ENCODE results near the gene CCDC15. TPM values are rescaled to one million over a fixed set of nuclear protein-coding genes. Genes with fewer than 3 reads are reported as not detected.

The CCDC15 gene
- total and polyA plus RNA-seq, 2 experiments from 2014 or later, result 2.9 to 3.3 TPM

DNA sequence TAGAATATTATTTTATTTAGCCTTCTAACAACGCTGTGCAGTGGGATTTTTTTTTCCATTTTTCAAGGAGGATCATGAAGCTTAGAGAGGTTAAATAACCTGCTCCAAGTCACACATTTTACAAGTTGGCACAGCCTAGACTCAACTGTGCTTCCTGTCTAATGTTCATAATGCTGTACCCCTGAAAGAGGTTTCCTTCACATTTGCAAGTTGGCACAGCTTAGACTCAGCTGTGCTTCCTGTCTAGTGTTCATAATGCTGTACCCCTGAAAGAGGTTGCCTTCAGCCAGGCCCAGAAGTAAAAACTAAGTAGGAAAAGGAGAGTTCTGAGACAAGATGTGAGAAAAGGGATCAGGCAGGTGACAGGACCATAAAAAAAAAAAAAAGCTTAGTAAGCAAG, 10.3 kb upstream of the CCDC15 start (continued):
- TF ChIP-seq, protein P1, sequence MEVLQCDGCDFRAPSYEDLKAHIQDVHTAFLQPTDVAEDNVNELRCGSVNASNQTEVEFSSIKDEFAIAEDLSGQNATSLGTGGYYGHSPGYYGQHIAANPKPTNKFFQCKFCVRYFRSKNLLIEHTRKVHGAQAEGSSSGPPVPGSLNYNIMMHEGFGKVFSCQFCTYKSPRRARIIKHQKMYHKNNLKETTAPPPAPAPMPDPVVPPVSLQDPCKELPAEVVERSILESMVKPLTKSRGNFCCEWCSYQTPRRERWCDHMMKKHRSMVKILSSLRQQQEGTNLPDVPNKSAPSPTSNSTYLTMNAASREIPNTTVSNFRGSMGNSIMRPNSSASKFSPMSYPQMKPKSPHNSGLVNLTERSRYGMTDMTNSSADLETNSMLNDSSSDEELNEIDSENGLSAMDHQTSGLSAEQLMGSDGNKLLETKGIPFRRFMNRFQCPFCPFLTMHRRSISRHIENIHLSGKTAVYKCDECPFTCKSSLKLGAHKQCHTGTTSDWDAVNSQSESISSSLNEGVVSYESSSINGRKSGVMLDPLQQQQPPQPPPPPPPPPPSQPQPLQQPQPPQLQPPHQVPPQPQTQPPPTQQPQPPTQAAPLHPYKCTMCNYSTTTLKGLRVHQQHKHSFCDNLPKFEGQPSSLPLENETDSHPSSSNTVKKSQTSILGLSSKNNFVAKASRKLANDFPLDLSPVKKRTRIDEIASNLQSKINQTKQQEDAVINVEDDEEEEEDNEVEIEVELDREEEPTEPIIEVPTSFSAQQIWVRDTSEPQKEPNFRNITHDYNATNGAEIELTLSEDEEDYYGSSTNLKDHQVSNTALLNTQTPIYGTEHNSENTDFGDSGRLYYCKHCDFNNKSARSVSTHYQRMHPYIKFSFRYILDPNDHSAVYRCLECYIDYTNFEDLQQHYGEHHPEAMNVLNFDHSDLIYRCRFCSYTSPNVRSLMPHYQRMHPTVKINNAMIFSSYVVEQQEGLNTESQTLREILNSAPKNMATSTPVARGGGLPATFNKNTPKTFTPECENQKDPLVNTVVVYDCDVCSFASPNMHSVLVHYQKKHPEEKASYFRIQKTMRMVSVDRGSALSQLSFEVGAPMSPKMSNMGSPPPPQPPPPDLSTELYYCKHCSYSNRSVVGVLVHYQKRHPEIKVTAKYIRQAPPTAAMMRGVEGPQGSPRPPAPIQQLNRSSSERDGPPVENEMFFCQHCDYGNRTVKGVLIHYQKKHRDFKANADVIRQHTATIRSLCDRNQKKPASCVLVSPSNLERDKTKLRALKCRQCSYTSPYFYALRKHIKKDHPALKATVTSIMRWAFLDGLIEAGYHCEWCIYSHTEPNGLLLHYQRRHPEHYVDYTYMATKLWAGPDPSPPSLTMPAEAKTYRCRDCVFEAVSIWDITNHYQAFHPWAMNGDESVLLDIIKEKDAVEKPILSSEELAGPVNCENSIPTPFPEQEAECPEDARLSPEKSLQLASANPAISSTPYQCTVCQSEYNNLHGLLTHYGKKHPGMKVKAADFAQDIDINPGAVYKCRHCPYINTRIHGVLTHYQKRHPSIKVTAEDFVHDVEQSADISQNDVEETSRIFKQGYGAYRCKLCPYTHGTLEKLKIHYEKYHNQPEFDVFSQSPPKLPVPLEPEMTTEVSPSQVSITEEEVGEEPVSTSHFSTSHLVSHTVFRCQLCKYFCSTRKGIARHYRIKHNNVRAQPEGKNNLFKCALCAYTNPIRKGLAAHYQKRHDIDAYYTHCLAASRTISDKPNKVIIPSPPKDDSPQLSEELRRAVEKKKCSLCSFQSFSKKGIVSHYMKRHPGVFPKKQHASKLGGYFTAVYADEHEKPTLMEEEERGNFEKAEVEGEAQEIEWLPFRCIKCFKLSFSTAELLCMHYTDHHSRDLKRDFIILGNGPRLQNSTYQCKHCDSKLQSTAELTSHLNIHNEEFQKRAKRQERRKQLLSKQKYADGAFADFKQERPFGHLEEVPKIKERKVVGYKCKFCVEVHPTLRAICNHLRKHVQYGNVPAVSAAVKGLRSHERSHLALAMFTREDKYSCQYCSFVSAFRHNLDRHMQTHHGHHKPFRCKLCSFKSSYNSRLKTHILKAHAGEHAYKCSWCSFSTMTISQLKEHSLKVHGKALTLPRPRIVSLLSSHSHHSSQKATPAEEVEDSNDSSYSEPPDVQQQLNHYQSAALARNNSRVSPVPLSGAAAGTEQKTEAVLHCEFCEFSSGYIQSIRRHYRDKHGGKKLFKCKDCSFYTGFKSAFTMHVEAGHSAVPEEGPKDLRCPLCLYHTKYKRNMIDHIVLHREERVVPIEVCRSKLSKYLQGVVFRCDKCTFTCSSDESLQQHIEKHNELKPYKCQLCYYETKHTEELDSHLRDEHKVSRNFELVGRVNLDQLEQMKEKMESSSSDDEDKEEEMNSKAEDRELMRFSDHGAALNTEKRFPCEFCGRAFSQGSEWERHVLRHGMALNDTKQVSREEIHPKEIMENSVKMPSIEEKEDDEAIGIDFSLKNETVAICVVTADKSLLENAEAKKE (CRISPR knock-in tag; IDR thresholded peaks at IDR 0.05), result no peak
- TF ChIP-seq JUNB (IDR thresholded peaks at IDR 0.05; ENCODE audit: unreplicated experiment), result no peak

DNA sequence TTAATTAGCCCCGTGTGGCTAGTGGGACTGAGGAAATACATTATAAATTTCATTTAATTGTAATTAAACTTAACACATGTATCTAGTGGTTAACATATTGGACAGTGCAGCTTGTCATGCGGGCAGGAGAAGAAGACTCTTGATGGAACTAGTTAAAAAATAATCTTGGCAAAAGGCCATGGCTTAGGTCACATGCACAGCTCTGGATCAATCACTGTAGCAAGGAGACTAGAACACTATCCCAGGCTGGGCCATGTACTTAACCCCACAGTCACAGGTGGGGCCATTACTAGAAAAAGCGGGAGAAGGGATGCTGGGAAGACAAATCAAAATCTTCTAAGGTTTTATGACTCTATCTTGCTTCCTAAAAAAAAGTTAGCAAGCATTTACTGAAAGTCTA, 9.4 kb upstream of the CCDC15 start:
- peaks cover 2% of the 10 kb centered on the region for H3K27me3 Mint-ChIP-seq (ENCODE audit: insufficient read depth, low read depth, poor library complexity)
- H3K4me1 ChIP-seq (ENCODE audit: insufficient read depth), result no peaks in the 10 kb centered on the region
- H3K27ac ChIP-seq (ENCODE audit: low read depth), result no peak overlapping the region
- TF ChIP-seq ZNF114 (CRISPR knock-in tag; IDR thresholded peaks at IDR 0.05) (no peak), POLR2AphosphoS5 (IDR thresholded peaks at IDR 0.05; ENCODE audit: low read depth) (no peak), REST (IDR thresholded peaks at IDR 0.05; ENCODE audit: unreplicated experiment) (no peak)
- TF ChIP-seq, protein P1 (CRISPR knock-in tag; IDR thresholded peaks at IDR 0.05), result no peak

More for the DNA sequence above, 9.4 kb upstream of the CCDC15 start:
- Histone ChIP-seq H2AFZ (no peak overlapping the region), H3K9me2 (ENCODE audit: insufficient read depth) (no peaks in the 10 kb centered on the region), H3K79me2 (replicated peaks; ENCODE audit: insufficient read depth) (no peaks in the 10 kb centered on the region), H3F3A (replicated peaks; ENCODE audit: low read depth) (no peaks in the 10 kb centered on the region), H3K4me2 (no peak overlapping the region), H3K36me3 (ENCODE audit: insufficient read depth) (no peaks in the 10 kb centered on the region), H3K27me3 (ENCODE audit: insufficient read depth) (no peaks in the 10 kb centered on the region), H3K4me3 (no peak overlapping the region), H4K20me1 (replicated peaks; ENCODE audit: insufficient read depth) (no peaks in the 10 kb centered on the region)
- no peak for DNase-seq (ENCODE audit: low spot score)
- Mint-ChIP-seq H3K4me1 (no peaks in the 10 kb centered on the region), H3K36me3 (ENCODE audit: low read depth) (peaks cover 5% of the 10 kb centered on the region; the same call in 1 of the 3 replicates), H3K27ac (no peak overlapping the region), H3K4me3 (no peak overlapping the region), H3K9me3 (peaks cover 2% of the 10 kb centered on the region; the same call in 2 of the 3 replicates)
- ATAC-seq, result no peak
